ENCODE data around the gene SPECC1.
"Not testable (repeated sequence)": the region's sequence is repeated elsewhere in the genome, so short reads cannot be mapped to it uniquely, and the experiment has no call there.

SPECC1 gene

DNA sequence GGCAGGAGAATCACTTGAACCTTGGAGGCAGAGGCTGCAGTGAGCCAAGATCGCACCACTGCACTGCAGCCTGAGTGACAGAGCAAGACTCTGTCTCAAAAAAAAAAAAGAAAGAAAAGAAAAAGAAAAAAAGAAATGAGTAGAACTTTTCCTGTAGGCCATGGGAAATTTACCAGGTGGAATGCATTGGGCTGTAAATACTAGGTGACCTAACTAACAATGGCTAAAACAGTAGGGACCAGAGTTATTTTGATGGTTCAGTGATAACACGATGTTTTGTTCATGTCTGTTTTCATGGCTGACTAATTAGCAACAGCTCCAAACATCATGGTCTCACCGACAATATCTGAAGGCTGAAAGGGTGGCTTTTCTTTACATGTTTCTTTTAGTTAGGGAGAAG, 318.6 kb downstream of the SPECC1 start:
- FAIRE-seq = not testable (repeated sequence)

DNA sequence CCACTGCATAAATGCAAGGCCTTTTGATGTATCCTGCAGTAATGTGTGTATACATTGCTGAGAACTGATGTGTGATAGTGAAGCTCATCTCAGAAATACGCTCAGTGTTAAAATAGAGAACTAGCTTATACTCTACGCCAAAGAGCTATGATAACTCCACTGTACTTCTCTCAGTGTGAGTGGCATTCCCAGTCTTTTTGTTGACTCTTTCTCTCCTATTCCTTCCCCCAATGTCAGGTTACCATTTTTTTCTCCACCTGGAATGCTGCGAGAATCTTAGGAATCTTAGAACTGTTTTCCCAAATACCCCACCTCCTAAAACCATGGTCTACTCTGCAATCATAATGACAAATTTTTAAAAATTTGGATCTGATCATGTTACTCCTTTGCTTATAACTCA, 342.2 kb downstream of the SPECC1 start:
- FAIRE-seq = not testable (repeated sequence)

DNA sequence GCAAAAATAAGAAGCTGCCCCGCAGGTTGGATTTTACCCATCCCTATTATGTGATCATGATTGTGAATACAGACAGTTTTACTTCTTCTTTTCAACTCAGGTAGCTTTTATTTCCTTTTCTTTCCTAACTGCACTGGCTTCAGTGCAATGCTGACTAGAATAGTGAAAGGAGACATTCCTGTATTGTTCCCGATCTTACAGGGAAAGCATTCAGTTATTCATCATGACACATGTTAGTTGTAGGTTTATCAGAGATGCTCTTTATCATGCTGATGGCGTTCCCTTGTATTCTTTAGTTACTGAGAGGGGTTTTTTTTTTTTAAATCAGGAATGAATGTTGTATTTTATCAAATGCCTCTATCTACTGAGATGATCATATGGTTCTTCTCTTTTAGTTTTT, 343.4 kb downstream of the SPECC1 start:
- not testable (repeated sequence) for FAIRE-seq

DNA sequence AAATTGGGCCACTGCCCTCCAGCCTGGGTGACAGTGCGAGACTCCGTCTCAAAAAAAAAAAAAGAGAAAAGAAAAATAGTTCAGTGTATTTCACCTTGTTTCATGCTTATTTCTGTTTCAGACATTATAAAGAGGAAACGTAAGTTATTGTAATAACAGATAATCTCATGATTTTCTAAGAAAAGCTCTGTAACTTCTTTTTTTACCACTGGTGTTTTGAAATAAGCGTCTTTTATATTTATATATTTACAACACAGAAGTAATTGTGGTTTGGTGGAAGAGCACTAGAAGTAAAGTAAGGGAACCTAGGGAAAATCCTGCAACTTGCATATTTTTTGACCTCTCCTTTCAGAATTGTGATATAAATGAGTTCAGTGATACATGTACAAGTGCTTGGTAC, 354.7 kb downstream of the SPECC1 start:
- FAIRE-seq = not testable (repeated sequence)

All from endometrium (tissue), 2 donors.